Mesenchymal stem cell (in vitro differentiated cells and primary cell): ENCODE measurements around the gene RANBP1.
A peak's percentile ranks its signal among the peaks of the same experiment; 100 is the strongest.

ENCODE experiments used
- DNase-seq: peaks from one replicate; pipeline ENCODE4 v3.0.0-alpha.2; 2013
- H2AFZ ChIP-seq: one replicate; pipeline ENCODE4 v1.6.1; 2013; ENCODE audit warnings: low read depth, mild to moderate bottlenecking, control low read depth, inconsistent platforms, low read length, moderate library complexity
- H2AK5ac ChIP-seq: 2 replicates; pipeline ENCODE4 v1.6.1; 2013; ENCODE audit warnings: low read length, moderate library complexity, mild to moderate bottlenecking, inconsistent platforms; ENCODE audit not compliant: severe bottlenecking
- H2BK120ac ChIP-seq: one replicate; pipeline ENCODE4 v1.6.1; 2013; ENCODE audit warnings: low read depth, mild to moderate bottlenecking, inconsistent platforms, low read length, moderate library complexity
- H2BK12ac ChIP-seq, 2 experiments: one replicate each; pipeline ENCODE4 v1.6.1; 2013; ENCODE audit warnings: inconsistent platforms in 2 of 2, low read length in 2 of 2, mild to moderate bottlenecking in 2 of 2, moderate library complexity in 2 of 2, control low read depth in 1 of 2
- H2BK15ac ChIP-seq: one replicate; pipeline ENCODE4 v1.6.1; 2013; ENCODE audit warnings: mild to moderate bottlenecking, low read depth, inconsistent platforms; ENCODE audit not compliant: poor library complexity, severe bottlenecking
- H2BK5ac ChIP-seq: 2 replicates; pipeline ENCODE4 v1.6.1; 2013; ENCODE audit warnings: low read depth, mild to moderate bottlenecking, low read length, control low read depth, inconsistent platforms; ENCODE audit not compliant: poor library complexity, severe bottlenecking
- H3K14ac ChIP-seq, 2 experiments: one replicate each; pipeline ENCODE4 v1.6.1; 2013; ENCODE audit warnings: inconsistent platforms in 2 of 2, low read length in 2 of 2, control low read depth in 1 of 2, mild to moderate bottlenecking in 1 of 2, moderate library complexity in 1 of 2
- H3K18ac ChIP-seq, 2 experiments: one replicate each; pipeline ENCODE4 v1.6.1; 2013; ENCODE audit warnings: inconsistent platforms in 2 of 2, low read length in 2 of 2, control low read depth in 1 of 2, low read depth in 1 of 2, mild to moderate bottlenecking in 1 of 2
- H3K23ac ChIP-seq, 2 experiments: one replicate each; pipeline ENCODE4 v1.6.1; 2013; ENCODE audit warnings: inconsistent platforms in 2 of 2, low read length in 2 of 2, mild to moderate bottlenecking in 2 of 2, moderate library complexity in 2 of 2, control low read depth in 1 of 2
- H3K27ac ChIP-seq: 2 replicates; pipeline ENCODE4 v1.5.1; 2013; ENCODE audit warnings: mild to moderate bottlenecking, moderate library complexity, low read length, control low read depth, inconsistent platforms; ENCODE audit not compliant: poor library complexity, severe bottlenecking
- H3K27me3 ChIP-seq, 2 experiments: 2 replicates each; pipeline versions ENCODE4 v1.6.1 to v1.7.0; 2013; ENCODE audit warnings: low read length in 2 of 2, mild to moderate bottlenecking in 2 of 2, moderate library complexity in 2 of 2, control low read depth in 1 of 2, inconsistent platforms in 1 of 2; ENCODE audit not compliant: control insufficient read depth in 1 of 2, insufficient read depth in 1 of 2
- H3K36me3 ChIP-seq, 2 experiments: 2 replicates each; pipeline versions ENCODE4 v1.6.1 to v1.7.0; 2013; ENCODE audit warnings: low read length in 2 of 2, control low read depth in 1 of 2, inconsistent platforms in 1 of 2, low read depth in 1 of 2, mild to moderate bottlenecking in 1 of 2; ENCODE audit not compliant: insufficient read depth in 2 of 2, control insufficient read depth in 1 of 2
- H3K4ac ChIP-seq, 2 experiments: one replicate each; pipeline ENCODE4 v1.6.1; 2013; ENCODE audit warnings: inconsistent platforms in 2 of 2, low read length in 2 of 2, mild to moderate bottlenecking in 2 of 2, moderate library complexity in 2 of 2, control low read depth in 1 of 2, low read depth in 1 of 2
- H3K4me1 ChIP-seq: 2 replicates; pipeline ENCODE4 v1.6.1; 2013; ENCODE audit warnings: low read depth, low read length, control low read depth; ENCODE audit not compliant: control insufficient read depth, insufficient read depth
- H3K4me2 ChIP-seq: 2 replicates; pipeline ENCODE4 v1.6.1; 2013; ENCODE audit warnings: low read length, mild to moderate bottlenecking, inconsistent platforms; ENCODE audit not compliant: poor library complexity, severe bottlenecking
- H3K4me3 ChIP-seq, 2 experiments: 2 replicates each; pipeline versions ENCODE4 v1.5.1 to v1.7.0; 2013; ENCODE audit warnings: low read length in 2 of 2, mild to moderate bottlenecking in 2 of 2, control low read depth in 1 of 2, low read depth in 1 of 2; ENCODE audit not compliant: insufficient read depth in 1 of 2
- H3K79me1 ChIP-seq: replicated peaks from 2 replicates; pipeline ENCODE4 v1.6.1; 2013; ENCODE audit warnings: mild to moderate bottlenecking, control low read depth, low read length, inconsistent platforms; ENCODE audit not compliant: poor library complexity, severe bottlenecking
- H3K9ac ChIP-seq: 2 replicates; pipeline ENCODE4 v1.7.0; 2013; ENCODE audit warnings: mild to moderate bottlenecking, low read length, moderate library complexity
- H3K9me3 ChIP-seq: 2 replicates; pipeline ENCODE4 v1.7.0; 2013; ENCODE audit warnings: mild to moderate bottlenecking, low read length; ENCODE audit not compliant: control insufficient read depth
- H4K8ac ChIP-seq: one replicate; pipeline ENCODE4 v1.6.1; 2013; ENCODE audit warnings: inconsistent platforms, mild to moderate bottlenecking, low read length, moderate library complexity
- H4K91ac ChIP-seq: one replicate; pipeline ENCODE4 v1.6.1; 2013; ENCODE audit warnings: mild to moderate bottlenecking, low read length, inconsistent platforms
- WGBS: methylation state at CpG from one replicate; pipeline ENCODE4 v1.1.7; 2013; ENCODE audit warnings: mixed read lengths; 5-methylcytosine and 5-hydroxymethylcytosine counted together

The RANBP1 gene

DNA sequence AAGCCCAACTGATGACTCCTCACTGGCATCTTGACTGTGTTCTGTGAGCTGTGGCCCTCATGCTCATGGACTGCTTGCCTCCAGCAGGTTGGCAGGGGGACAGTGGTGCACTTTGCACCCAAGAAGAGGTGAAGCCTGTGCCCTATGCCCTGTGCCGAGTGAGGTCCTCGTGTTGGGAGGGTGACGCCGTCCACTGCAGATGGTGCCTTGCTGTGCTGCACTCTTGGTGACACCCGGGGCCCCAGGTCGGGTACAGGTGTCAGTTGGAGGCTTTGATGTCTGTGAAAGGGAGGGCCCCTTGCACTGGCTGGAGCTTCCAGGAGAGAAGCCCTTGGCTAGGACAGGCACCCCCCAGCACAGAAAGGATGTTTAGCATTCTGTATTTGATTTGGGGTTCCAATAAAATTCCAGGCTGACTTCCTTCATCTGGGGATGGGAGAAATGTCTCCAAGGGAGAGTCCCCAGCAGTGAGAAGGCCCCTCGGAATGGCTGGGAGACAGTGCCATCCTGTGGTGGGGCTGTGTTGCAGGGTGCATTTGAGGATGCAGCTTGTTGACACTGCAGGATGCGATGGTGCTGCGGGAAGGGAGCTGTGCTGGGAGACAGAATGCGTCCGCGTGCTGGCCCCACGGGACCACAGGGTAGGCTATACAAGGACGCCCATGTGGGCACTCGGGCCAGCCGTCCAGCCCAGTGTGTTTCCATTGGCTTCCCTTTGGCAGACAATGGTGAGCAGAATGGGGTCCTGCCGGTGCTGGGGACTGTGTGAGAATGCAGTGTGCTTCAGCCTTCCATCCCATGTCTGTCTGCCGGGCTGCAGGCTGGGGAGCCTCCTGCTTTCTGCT is 13.2 kb downstream of the RANBP1 start:
- no peak overlapping the region for H3K9ac ChIP-seq
- H3K4me1 ChIP-seq = peaks cover 27% of the 10 kb centered on the region
- H3K18ac ChIP-seq = no peak overlapping the region
- no peak overlapping the region for H2AFZ ChIP-seq
- H3K4me3 ChIP-seq = no peak overlapping the region
- H4K91ac ChIP-seq = no peak overlapping the region
- no peak overlapping the region for H3K14ac ChIP-seq
- H2BK120ac ChIP-seq = no peak overlapping the region
- no peaks in the 10 kb centered on the region for H3K27me3 ChIP-seq
- H2BK12ac ChIP-seq = no peak overlapping the region
- 75% methylated on average over 18 of the region's 18 CpGs for WGBS
- H3K9me3 ChIP-seq = no peaks in the 10 kb centered on the region
- peak; percentile 39 for DNase-seq
- peaks cover 38 to 48% of the 10 kb centered on the region in 2 experiments for H3K36me3 ChIP-seq
- no peak overlapping the region for H2BK15ac ChIP-seq
- H3K79me1 ChIP-seq = peaks cover 19% of the 10 kb centered on the region
- H2AK5ac ChIP-seq = no peak overlapping the region
- no peak overlapping the region for H2BK5ac ChIP-seq
- H4K8ac ChIP-seq = no peak overlapping the region
- H3K4ac ChIP-seq = no peak overlapping the region
- H3K27ac ChIP-seq = no peak overlapping the region
- no peak overlapping the region for H3K23ac ChIP-seq
- no peak overlapping the region for H3K4me2 ChIP-seq

DNA sequence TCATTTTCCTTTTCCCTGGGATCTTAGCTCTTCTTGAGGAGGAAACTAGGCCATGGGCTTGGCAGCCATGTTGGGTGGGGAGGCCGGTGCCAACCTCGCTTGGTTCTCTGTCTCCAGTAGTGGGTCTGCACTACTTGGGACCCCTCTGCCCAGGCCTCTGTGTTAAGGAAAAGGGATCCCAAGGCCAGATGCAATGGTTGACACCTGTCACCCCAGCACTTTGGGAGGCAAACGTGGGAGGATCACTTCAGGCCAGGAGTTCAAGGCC is 13.8 kb downstream of the RANBP1 start:
- no peak overlapping the region for H2BK120ac ChIP-seq
- peaks cover 20% of the 10 kb centered on the region for H3K79me1 ChIP-seq
- H3K14ac ChIP-seq = no peak overlapping the region
- H3K4me1 ChIP-seq = peaks cover 31% of the 10 kb centered on the region
- no peak overlapping the region for H2AK5ac ChIP-seq
- no peak overlapping the region for H3K4me2 ChIP-seq
- peaks cover 34 to 48% of the 10 kb centered on the region in 2 experiments for H3K36me3 ChIP-seq
- no peak overlapping the region for H3K18ac ChIP-seq
- H3K4me3 ChIP-seq = no peak overlapping the region
- no peaks in the 10 kb centered on the region for H3K27me3 ChIP-seq
- no peaks in the 10 kb centered on the region for H3K9me3 ChIP-seq
- H3K9ac ChIP-seq = no peak overlapping the region
- no peak overlapping the region for H4K91ac ChIP-seq
- no peak overlapping the region for H2BK5ac ChIP-seq
- no peak overlapping the region for H3K23ac ChIP-seq
- H3K4ac ChIP-seq = no peak overlapping the region
- DNase-seq = no peak
- no peak overlapping the region for H2AFZ ChIP-seq
- no peak overlapping the region for H2BK12ac ChIP-seq
- H4K8ac ChIP-seq = no peak overlapping the region
- 95% methylated on average over 3 of the region's 3 CpGs for WGBS
- no peak overlapping the region for H3K27ac ChIP-seq
- H2BK15ac ChIP-seq = no peak overlapping the region

DNA sequence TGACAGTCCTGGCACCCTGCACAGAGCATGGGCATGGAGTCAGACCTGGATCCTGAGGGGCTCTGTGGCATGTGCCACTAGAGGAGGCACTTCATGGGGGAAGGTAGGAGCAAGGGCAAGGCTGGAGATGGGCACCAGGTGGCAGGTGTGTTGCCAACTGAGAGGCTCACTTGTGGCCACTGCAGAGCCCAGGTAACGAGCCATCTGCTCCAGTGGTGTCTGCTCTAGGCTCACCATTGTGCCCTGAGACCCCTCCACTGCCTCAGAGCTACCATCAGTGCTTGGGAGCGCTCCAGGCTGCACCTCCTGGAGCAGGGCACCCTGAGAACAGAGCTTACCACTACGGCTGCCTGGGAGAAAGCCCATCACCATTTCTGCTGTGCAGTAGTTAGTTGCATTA is 14.4 kb downstream of the RANBP1 start:
- Histone ChIP-seq H2AK5ac (no peak overlapping the region), H3K23ac (no peak overlapping the region), H3K27ac (no peak overlapping the region), H3K4me1 (peaks cover 33% of the 10 kb centered on the region), H3K4ac (no peak overlapping the region), H2BK15ac (no peak overlapping the region), H3K14ac (peak overlapping the region in 1 of 2 experiments; percentile 31), H3K36me3 (peaks cover 28 to 45% of the 10 kb centered on the region in 2 experiments), H3K18ac (no peak overlapping the region), H3K4me2 (no peak overlapping the region), H4K8ac (no peak overlapping the region), H3K9ac (peak overlapping the region; percentile 32), H2BK12ac (no peak overlapping the region), H2BK120ac (no peak overlapping the region), H2BK5ac (no peak overlapping the region), H3K4me3 (peak overlapping the region in 1 of 2 experiments; percentile 85), H3K79me1 (peaks cover 20% of the 10 kb centered on the region), H4K91ac (no peak overlapping the region), H3K27me3 (no peaks in the 10 kb centered on the region), H3K9me3 (no peaks in the 10 kb centered on the region), H2AFZ (no peak overlapping the region)
- DNase-seq = no peak
- 91% methylated on average over 3 of the region's 3 CpGs for WGBS

DNA sequence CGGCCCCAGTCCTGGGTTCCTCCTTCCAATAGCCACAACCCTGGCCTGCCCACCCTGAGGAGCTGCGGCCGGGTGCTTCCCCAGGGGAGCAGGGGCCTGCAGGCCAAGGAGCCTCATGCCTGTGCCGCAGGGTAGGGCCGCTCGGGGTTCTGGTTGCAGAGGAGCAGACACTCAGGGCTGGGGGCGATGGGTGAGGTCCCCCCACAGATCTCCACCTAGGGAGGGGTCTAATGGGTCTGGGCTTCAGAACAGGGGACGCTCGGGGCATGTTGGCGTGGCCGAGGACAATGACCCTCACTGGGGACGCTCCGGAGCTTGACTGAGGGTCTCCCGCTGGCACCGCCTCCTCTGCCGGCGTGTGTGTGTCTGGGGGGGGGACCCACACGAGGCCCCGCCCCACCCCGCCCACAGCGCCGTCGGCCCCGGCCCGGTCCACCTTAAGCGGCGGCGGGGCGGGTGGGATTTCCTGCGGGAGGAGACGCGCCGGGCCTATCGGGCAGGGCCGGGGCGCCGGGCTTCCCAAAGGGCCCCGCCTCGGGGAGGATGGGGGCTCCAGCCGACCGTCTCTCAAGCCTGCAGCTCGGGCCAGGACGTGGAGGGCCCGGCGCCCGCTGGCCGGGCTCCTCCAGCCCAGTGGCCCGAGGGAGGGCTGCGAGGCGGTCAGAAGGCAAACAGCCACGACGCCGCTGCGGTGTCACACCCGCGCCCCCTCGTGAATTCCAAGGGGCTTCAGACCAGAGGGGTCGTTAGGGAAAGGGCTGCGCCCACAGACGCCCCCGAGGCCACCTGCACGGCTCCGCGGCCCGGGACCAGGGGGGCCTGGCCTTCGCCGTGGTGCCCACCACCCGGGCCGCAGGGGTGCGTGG is 15.1 kb downstream of the RANBP1 start:
- H2BK12ac ChIP-seq = peak overlapping the region in 1 of 2 experiments; percentile 51
- no peaks in the 10 kb centered on the region for H3K27me3 ChIP-seq
- no peaks in the 10 kb centered on the region for H3K9me3 ChIP-seq
- H3K79me1 ChIP-seq = peaks cover 19% of the 10 kb centered on the region
- H3K23ac ChIP-seq = peak overlapping the region; percentile 63 to 81
- peak overlapping the region; percentile 92 for H4K91ac ChIP-seq
- H3K4me1 ChIP-seq = peaks cover 39% of the 10 kb centered on the region
- peak overlapping the region; percentile 91 to 92 for H3K4ac ChIP-seq
- peak overlapping the region; percentile 84 for H3K4me2 ChIP-seq
- H3K18ac ChIP-seq = peak overlapping the region; percentile 92 to 97
- peak overlapping the region; percentile 87 for H2BK120ac ChIP-seq
- peak overlapping the region; percentile 85 to 86 for H3K4me3 ChIP-seq
- H2AFZ ChIP-seq = peak overlapping the region; percentile 80
- no peak overlapping the region for H3K27ac ChIP-seq
- peak overlapping the region; percentile 57 for H2BK5ac ChIP-seq
- peaks cover 21 to 44% of the 10 kb centered on the region in 2 experiments for H3K36me3 ChIP-seq
- H2AK5ac ChIP-seq = no peak overlapping the region
- 13% methylated on average over 55 of the region's 70 CpGs for WGBS
- peak overlapping the region; percentile 87 for H4K8ac ChIP-seq
- H3K9ac ChIP-seq = peak overlapping the region; percentile 87
- peak overlapping the region in 1 of 2 experiments; percentile 84 for H3K14ac ChIP-seq
- peak; percentile 85 for DNase-seq
- H2BK15ac ChIP-seq = peak overlapping the region; percentile 56
